ENCODE results near the gene COL6A3.

GRCh38 chr2:237319887-237320286 is 94.1 kb downstream of the COL6A3 start:
- TF ChIP-seq CTCF (IDR thresholded peaks at IDR 0.05), result no peak
- no peak for TF ChIP-seq POLR2A (IDR thresholded peaks at IDR 0.05)

Measured in lower leg skin (tissue), 3 donors.